Common myeloid progenitor, CD34-positive (primary cell): Measurements from ENCODE around the gene RASSF5.

ENCODE experiments used
- CTCF ChIA-PET: fragments of 350-600 bp; sonication (Branson Sonifier 250); formaldehyde crosslinking; loops from one replicate; lab custom pipeline; 2021; ENCODE audit warnings: antibody characterized with exemption; lab: Charles Lee
- POLR2A ChIA-PET: fragments of 350-600 bp; sonication (Branson Sonifier 250); formaldehyde crosslinking; loops from one replicate; lab custom pipeline; 2021; ENCODE audit warnings: antibody characterized with exemption; lab: Charles Lee
- DNase-seq, 3 donors: peaks; one replicate each; pipeline versions ENCODE4 v3.0.0 to v3.0.0-alpha.2; 2013
- H3K27ac ChIP-seq, 2 experiments: 1 replicate in 1 of 2; 2 replicates in 1 of 2; pipeline ENCODE4 v1.7.0; 2013; ENCODE audit warnings: inconsistent platforms in 2 of 2, low read length in 2 of 2, mild to moderate bottlenecking in 2 of 2, low read depth in 1 of 2, moderate library complexity in 1 of 2; ENCODE audit not compliant: severe bottlenecking in 2 of 2, insufficient read depth in 1 of 2, poor library complexity in 1 of 2
- H3K27me3 ChIP-seq, 5 experiments: replicated peaks in 2 of 5; 1 replicate in 3 of 5; 2 replicates in 2 of 5; pipeline versions ENCODE4 v1.6.1 to v1.7.0; 2013; ENCODE audit warnings: low read length in 4 of 5, mild to moderate bottlenecking in 2 of 5, moderate library complexity in 2 of 5, inconsistent platforms in 1 of 5; ENCODE audit not compliant: insufficient read depth in 5 of 5, control insufficient read depth in 4 of 5
- H3K36me3 ChIP-seq, 4 experiments: 1 replicate in 2 of 4; 2 replicates in 2 of 4; pipeline versions ENCODE4 v1.6.1 to v1.7.0; 2013; ENCODE audit warnings: low read length in 3 of 4, control low read depth in 1 of 4, mild to moderate bottlenecking in 1 of 4; ENCODE audit not compliant: control insufficient read depth in 4 of 4, insufficient read depth in 4 of 4
- H3K4me1 ChIP-seq, 4 experiments: 1 replicate in 3 of 4; 2 replicates in 1 of 4; pipeline versions ENCODE4 v1.6.1 to v1.7.1; 2013; ENCODE audit warnings: low read length in 3 of 4, mild to moderate bottlenecking in 3 of 4, control low read depth in 1 of 4, inconsistent platforms in 1 of 4, moderate library complexity in 1 of 4; ENCODE audit not compliant: control insufficient read depth in 4 of 4, insufficient read depth in 4 of 4; ENCODE audit errors: control extremely low read depth in 1 of 4
- H3K4me3 ChIP-seq, 7 experiments: 1 replicate in 4 of 7; 2 replicates in 3 of 7; pipeline versions ENCODE4 v1.5.1 to v1.7.0; 2013; ENCODE audit warnings: mild to moderate bottlenecking in 7 of 7, low read length in 6 of 7, moderate library complexity in 6 of 7, inconsistent platforms in 2 of 7, low read depth in 2 of 7, control low read depth in 1 of 7; ENCODE audit not compliant: insufficient read depth in 4 of 7, control insufficient read depth in 1 of 7; ENCODE audit errors: extremely low read depth in 1 of 7
- H3K9me3 ChIP-seq, 5 experiments: 1 replicate in 4 of 5; 2 replicates in 1 of 5; pipeline versions ENCODE4 v1.6.1 to v1.7.1; 2013; ENCODE audit warnings: low read length in 4 of 5, mild to moderate bottlenecking in 2 of 5, inconsistent platforms in 1 of 5, low read depth in 1 of 5, moderate library complexity in 1 of 5; ENCODE audit not compliant: control insufficient read depth in 4 of 5, insufficient read depth in 2 of 5; ENCODE audit errors: control extremely low read depth in 1 of 5
- WGBS: methylation state at CpG from one replicate; pipeline ENCODE4 v1.1.5; 2013; ENCODE audit not compliant: insufficient coverage; 5-methylcytosine and 5-hydroxymethylcytosine counted together

RASSF5 gene

DNA sequence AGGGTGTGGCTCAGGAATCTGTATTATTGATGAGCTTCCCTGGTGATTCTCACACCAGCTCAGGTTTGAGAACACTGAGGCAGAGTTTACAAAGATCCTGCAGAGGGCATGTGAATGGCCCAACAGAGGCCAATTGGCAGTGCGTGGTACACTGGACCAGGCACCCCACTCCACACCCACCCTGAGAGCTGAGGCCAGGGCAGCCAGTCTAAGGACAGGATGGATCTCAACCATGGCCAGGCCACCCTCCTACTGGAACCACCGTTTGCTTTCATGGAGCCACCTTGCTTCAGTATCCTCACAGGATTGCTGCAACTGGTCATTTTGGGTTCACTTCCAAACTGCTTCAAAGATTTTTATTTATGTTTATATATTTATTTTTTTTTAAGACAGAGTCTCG lies 7.3 kb upstream of the RASSF5 start:
- WGBS: 100% methylated on average over 1 of the region's 3 CpGs
- CTCF ChIA-PET: interaction anchor here (1.5 to 6.5 kb wide), 3 partner anchors 18 to 84 kb away, joined by 4 to 60 read pairs (median 5); no protein-coding TSS in a partner anchor

DNA sequence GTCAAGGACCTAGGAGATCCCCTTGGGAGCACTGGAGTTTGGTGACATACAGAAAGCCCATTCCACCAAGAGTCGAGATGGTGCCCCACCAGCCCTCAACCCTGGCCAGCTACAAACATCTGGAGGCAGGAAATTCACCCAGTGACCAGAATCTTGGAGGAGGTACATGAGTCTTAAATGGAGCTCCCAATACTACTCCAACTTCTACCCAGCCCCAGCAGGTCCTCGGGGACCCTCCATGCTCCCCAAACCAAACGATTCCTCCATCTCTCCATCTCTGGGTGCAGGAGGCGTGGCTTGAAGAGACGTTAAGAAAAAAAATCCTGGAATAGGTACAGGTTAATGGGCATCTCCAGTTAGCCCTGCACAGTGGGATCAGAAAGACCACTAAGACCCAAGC lies 5.5 kb upstream of the RASSF5 start:
- DNase-seq: no peak
- WGBS: 95% methylated on average over 4 of the region's 5 CpGs
- Histone ChIP-seq H3K27me3 (peaks cover 0 to 20% (median 5%) of the 10 kb centered on the region in 5 experiments), H3K9me3 (no peaks in the 10 kb centered on the region), H3K4me3 (no peak overlapping the region), H3K4me1 (peaks cover 0 to 22% (median 8%) of the 10 kb centered on the region in 4 experiments), H3K27ac (peak overlapping the region in 1 of 2 experiments; percentile 46), H3K36me3 (peaks cover 0 to 26% (median 10%) of the 10 kb centered on the region in 4 experiments)
- CTCF ChIA-PET: interaction anchor here (0.6 to 2.3 kb wide), 3 partner anchors 9 to 100 kb away, joined by 3 to 15 read pairs (median 4); no protein-coding TSS in a partner anchor
- POLR2A ChIA-PET: interaction anchor here (0.7 kb wide), 1 partner anchor 12 kb away, joined by 3 read pairs; no protein-coding TSS in a partner anchor

More for the DNA sequence above, 7.3 kb upstream of the RASSF5 start:
- peaks cover 4 to 35% (median 17%) of the 10 kb centered on the region in 4 experiments for H3K4me1 ChIP-seq
- H3K4me3 ChIP-seq: no peak overlapping the region
- no peaks in the 10 kb centered on the region for H3K9me3 ChIP-seq
- H3K27ac ChIP-seq: no peak overlapping the region
- POLR2A ChIA-PET: no interaction called here
- no peak for DNase-seq
- H3K36me3 ChIP-seq: peaks cover 0 to 42% (median 17%) of the 10 kb centered on the region in 4 experiments
- H3K27me3 ChIP-seq: peaks cover 0 to 3% (median 0%) of the 10 kb centered on the region in 5 experiments

DNA sequence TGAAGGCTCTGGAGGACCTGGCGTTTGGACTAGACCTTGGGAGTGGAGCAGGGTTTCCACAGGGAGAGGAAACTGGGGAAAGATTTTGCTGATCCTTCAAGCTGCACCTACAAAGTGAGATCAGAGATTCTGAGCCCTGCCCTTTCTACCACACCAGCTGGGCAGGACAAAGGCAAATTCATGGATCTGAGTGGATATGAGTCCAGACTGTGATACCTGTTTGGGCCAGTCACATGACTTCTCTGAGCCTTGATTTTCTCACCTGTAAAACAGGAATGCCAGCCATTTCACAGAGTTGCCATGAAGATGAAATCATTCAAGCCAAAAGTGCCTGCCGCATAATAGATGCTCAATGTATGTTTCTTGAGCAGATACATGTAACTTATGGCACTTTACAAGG lies 4.9 kb upstream of the RASSF5 start:
- POLR2A ChIA-PET: no interaction called here
- Histone ChIP-seq H3K9me3 (no peaks in the 10 kb centered on the region), H3K4me3 (no peak overlapping the region), H3K27ac (no peak overlapping the region), H3K27me3 (peaks cover 0 to 25% (median 5%) of the 10 kb centered on the region in 5 experiments), H3K36me3 (peaks cover 0 to 21% (median 9%) of the 10 kb centered on the region in 4 experiments), H3K4me1 (peaks cover 0 to 26% (median 13%) of the 10 kb centered on the region in 4 experiments)
- no CpG with 5 or more reads among the region's 2 CpGs for WGBS
- no peak for DNase-seq
- CTCF ChIA-PET: interaction anchor here (1.0 to 2.3 kb wide), 3 partner anchors 10 to 42 kb away, joined by 3 to 15 read pairs (median 4); no protein-coding TSS in a partner anchor

DNA sequence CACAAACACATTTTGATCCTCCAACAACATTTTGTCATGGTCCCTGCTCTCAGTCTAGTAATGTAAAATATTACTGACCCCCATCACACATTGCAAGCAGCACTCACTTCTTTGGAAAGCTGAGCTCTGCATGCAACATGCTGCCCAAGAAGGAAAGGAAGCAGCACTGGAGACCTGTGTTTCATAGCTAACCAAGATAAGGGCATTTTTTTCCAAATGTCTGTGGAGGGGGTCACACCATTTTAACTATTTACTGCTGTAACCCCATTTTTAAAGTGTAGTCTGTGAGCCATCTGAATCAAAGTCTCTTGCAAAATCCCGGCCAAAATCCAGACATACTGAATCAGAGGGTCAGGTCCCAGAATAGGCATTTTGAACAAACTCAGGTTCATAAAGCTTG lies 4.5 kb upstream of the RASSF5 start:
- POLR2A ChIA-PET: no interaction called here
- peaks cover 0 to 29% (median 5%) of the 10 kb centered on the region in 5 experiments for H3K27me3 ChIP-seq
- peaks cover 0 to 30% (median 17%) of the 10 kb centered on the region in 4 experiments for H3K4me1 ChIP-seq
- CTCF ChIA-PET: interaction anchor here (1.0 to 2.3 kb wide), 5 partner anchors 10 to 42 kb away, joined by 3 to 15 read pairs (median 4); partner anchors contain the start of gene IKBKE
- H3K27ac ChIP-seq: no peak overlapping the region
- WGBS: 100% methylated on average over 1 of the region's 1 CpG
- DNase-seq: no peak
- peaks cover 0 to 16% (median 8%) of the 10 kb centered on the region in 4 experiments for H3K36me3 ChIP-seq
- no peak overlapping the region for H3K4me3 ChIP-seq
- no peaks in the 10 kb centered on the region for H3K9me3 ChIP-seq

DNA sequence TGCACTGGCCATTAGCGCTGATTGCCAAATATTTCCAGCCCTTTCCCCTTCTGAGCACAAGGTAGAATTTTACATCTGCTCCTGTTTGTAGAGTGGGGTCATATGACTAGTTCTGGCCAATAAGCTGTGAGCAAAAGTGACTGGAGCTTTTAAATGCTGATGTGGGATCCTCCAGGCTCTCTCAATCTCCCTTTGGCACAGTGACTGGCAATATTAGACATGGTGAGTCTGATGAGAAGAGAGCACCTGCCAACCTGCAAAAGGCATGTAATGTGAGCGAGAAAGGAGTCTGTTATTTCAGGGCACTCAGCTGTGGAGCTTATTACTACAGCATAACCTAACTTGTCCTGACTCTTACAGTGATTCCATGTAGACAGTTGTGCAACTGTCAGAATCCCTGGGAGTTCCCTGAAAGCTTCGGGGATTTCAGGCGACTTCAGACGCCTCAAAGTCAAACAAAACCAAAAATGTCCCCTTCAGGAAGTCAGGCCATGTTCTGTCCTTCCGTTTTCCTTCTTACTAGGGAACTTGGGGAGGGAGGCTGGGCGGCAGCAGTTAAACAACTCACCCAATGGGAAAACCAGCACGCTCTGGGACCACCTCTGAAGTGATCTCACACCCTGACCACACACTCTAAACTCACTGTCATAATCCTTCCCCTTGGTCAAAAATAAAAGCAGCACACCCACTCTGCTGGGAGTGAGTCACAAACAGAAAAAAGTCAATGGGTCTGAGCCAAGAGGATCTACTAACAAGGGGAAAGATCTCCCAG lies 3.6 kb upstream of the RASSF5 start:
- CTCF ChIA-PET: interaction anchor here (1.1 to 2.3 kb wide), 5 partner anchors 11 to 80 kb away, joined by 3 to 15 read pairs (median 7); partner anchors contain the start of gene IKBKE
- H3K4me3 ChIP-seq: no peak overlapping the region

DNA sequence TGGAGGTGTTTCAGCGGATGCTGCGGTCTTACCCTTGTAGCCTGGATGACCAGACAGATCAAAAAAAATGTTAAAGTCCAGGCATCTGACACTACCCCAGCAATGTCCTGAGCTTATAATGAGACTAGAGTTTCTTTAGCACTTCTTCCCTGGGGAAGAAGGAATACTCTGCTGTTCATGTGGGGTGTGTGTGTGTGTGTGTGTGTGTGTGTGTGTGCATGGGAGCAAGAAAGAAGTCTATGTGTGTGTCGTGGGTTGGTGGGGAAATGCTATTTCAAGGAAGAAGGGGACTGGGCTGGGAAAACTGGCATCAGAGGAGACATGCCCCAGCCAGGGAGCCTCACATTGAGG lies 3.0 kb upstream of the RASSF5 start:
- Histone ChIP-seq H3K27me3 (peaks cover 0 to 44% (median 16%) of the 10 kb centered on the region in 5 experiments), H3K4me1 (peaks cover 0 to 38% (median 28%) of the 10 kb centered on the region in 4 experiments), H3K9me3 (no peaks in the 10 kb centered on the region), H3K4me3 (no peak overlapping the region), H3K36me3 (peaks cover 0 to 7% (median 2%) of the 10 kb centered on the region in 4 experiments), H3K27ac (no peak overlapping the region)
- no peak for DNase-seq
- POLR2A ChIA-PET: no interaction called here
- 100% methylated on average over 3 of the region's 3 CpGs for WGBS
- CTCF ChIA-PET: interaction anchor here (1.1 to 2.3 kb wide), 4 partner anchors 12 to 79 kb away, joined by 3 to 15 read pairs (median 6); no protein-coding TSS in a partner anchor

More for the DNA sequence above, 3.6 kb upstream of the RASSF5 start:
- Histone ChIP-seq H3K4me1 (peaks cover 0 to 38% (median 26%) of the 10 kb centered on the region in 4 experiments), H3K36me3 (peaks cover 0 to 10% (median 4%) of the 10 kb centered on the region in 4 experiments), H3K27ac (no peak overlapping the region), H3K27me3 (peaks cover 0 to 39% (median 10%) of the 10 kb centered on the region in 5 experiments), H3K9me3 (no peaks in the 10 kb centered on the region)
- POLR2A ChIA-PET: no interaction called here
- peak in 2 of 3 donors; percentile 62 for DNase-seq
- WGBS: 69% methylated on average over 5 of the region's 8 CpGs
